GM12874 (cell line): ENCODE data around the gene RMRP.

Experiments
- TF ChIP-seq, protein P1 (sequence below): IDR thresholded peaks from 2 replicates; pipeline ENCODE4 v1.5.1; 2011; ENCODE audit warnings: low read depth, mild to moderate bottlenecking, control low read depth, low read length, moderate library complexity; ENCODE audit not compliant: insufficient read depth

The RMRP gene

DNA sequence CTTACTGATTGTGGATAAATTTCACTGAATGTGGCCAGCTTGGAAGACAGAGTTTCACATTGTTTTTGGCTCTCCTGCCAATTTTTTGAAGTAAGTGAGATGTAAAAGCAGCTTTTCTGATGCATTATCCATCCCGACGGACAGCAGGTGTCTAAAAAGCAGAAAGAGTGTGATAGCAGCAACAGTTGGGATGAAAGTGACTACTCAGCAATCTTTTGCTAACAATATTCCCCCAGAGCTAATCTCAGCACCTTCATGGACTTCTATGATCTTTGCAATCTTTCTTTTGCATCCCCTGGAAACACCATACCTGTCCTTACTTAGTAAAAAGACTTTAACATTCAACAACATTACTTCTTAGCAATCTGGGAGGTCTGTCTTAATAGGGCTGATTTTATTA lies 45.0 kb downstream of the RMRP start:
- TF ChIP-seq, protein P1, sequence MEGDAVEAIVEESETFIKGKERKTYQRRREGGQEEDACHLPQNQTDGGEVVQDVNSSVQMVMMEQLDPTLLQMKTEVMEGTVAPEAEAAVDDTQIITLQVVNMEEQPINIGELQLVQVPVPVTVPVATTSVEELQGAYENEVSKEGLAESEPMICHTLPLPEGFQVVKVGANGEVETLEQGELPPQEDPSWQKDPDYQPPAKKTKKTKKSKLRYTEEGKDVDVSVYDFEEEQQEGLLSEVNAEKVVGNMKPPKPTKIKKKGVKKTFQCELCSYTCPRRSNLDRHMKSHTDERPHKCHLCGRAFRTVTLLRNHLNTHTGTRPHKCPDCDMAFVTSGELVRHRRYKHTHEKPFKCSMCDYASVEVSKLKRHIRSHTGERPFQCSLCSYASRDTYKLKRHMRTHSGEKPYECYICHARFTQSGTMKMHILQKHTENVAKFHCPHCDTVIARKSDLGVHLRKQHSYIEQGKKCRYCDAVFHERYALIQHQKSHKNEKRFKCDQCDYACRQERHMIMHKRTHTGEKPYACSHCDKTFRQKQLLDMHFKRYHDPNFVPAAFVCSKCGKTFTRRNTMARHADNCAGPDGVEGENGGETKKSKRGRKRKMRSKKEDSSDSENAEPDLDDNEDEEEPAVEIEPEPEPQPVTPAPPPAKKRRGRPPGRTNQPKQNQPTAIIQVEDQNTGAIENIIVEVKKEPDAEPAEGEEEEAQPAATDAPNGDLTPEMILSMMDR: no peak

- TF ChIP-seq, protein P1: peak; percentile 82
These were observed 46.5 kb downstream of the RMRP start for GRCh38 chr9:35611230-35611797.

DNA sequence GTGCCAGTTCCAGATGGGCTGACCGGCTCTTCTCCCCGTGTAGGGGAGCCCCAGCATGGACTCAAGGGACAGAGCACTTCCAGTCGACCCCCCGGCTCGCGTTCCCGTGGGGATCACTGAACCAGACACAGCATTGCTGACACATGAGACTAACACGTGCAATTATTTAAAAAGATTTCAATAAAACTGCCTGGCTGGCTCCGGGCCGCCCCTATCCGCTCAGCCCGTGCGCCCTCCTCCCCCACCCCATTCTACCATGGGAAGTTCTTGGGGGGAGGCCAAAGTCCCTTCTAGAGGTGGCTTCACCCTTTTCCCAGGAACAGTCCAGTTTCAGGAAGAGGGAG lies 48.0 kb downstream of the RMRP start:
- TF ChIP-seq, protein P1: no peak

DNA sequence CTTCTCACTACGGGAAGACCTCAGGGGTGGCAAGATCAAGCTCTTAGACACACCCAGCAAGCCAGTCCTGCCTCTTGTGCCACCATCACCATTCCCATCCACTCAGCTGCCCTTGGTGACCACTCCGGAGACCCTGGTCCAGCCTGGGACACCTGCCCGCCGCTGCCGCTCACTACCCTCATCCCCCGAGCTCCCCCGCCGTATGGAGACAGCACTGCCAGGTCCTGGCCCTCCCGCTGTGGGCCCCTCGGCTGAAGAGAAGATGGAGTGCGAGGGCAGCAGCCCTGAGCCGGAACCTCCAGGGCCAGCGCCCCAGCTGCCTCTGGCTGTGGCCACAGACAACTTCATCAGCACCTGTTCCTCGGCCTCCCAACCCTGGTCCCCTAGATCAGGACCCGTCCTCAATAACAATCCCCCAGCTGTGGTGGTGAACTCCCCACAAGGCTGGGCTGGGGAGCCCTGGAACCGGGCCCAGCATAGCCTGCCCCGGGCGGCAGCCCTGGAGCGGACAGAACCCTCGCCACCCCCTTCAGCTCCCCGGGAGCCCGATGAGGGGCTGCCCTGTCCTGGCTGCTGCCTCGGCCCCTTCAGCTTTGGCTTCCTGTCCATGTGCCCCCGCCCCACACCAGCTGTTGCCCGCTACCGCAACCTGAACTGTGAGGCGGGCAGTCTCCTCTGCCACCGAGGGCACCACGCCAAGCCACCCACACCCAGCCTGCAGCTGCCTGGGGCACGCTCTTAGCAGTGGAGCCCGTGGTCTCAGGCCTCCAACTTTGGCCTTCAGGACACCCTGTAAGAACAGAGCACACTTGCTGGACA lies 48.6 kb downstream of the RMRP start:
- TF ChIP-seq, protein P1: no peak

GRCh38 chr9:35608221-35608620 lies 49.6 kb downstream of the RMRP start:
- TF ChIP-seq, protein P1: no peak
